Vagina (tissue), 2 donors: ENCODE measurements around the gene SARDH. TPM values are rescaled to one million over a fixed set of nuclear protein-coding genes. Genes with fewer than 3 reads are reported as not detected.
A peak's percentile ranks its signal among the peaks of the same experiment; 100 is the strongest.

Source experiments
- DNase-seq, 2 donors: peaks; one replicate each; pipeline ENCODE4 v3.0.0-alpha.2; 2017; ENCODE audit errors: extremely low spot score in 2 of 2
- H3K27ac ChIP-seq: fragments of 200-600 bp; sonication (generic); one replicate; pipeline ENCODE4 v1.5.1; 2019
- H3K27me3 ChIP-seq: fragments of 200-600 bp; sonication (generic); one replicate; pipeline ENCODE4 v1.5.1; 2019
- H3K36me3 ChIP-seq, 2 donors: fragments of 200-600 bp; sonication (generic); one replicate each; pipeline ENCODE4 v1.5.1; 2017 to 2019
- H3K4me1 ChIP-seq: fragments of 200-600 bp; sonication (generic); one replicate; pipeline ENCODE4 v1.5.1; 2019
- H3K4me3 ChIP-seq, 2 donors: fragments of 200-600 bp; sonication (generic); 1 replicate in 1 of 2; 2 replicates in 1 of 2; pipeline ENCODE4 v1.5.1; 2016 to 2019
- H3K9me3 ChIP-seq: fragments of 200-600 bp; sonication (generic); one replicate; pipeline ENCODE4 v1.5.1; 2019
- POLR2A ChIP-seq, 2 donors: fragments of 450-650 bp; IDR thresholded peaks; one replicate each; pipeline ENCODE4 v1.6.1; 2017; ENCODE audit warnings: antibody characterized with exemption in 2 of 2, mild to moderate bottlenecking in 2 of 2, moderate library complexity in 2 of 2
- POLR2AphosphoS5 ChIP-seq, 2 donors: sonication (generic); formaldehyde crosslinking; IDR thresholded peaks; one replicate each; pipeline ENCODE4 v1.9.0; 2017; ENCODE audit warnings: antibody characterized with exemption in 2 of 2, mild to moderate bottlenecking in 2 of 2, low read depth in 1 of 2; ENCODE audit not compliant: insufficient read depth in 1 of 2
- intact Hi-C: fragments of 100-400 bp; cut with DNase I; formaldehyde crosslinking; loops from one replicate; pipeline ENCODE4 v1.15.1; 2023
- total RNA-seq: library from RNA; depleted of rRNA; stranded (reverse); fragments of >200 nt; gene quantifications from one replicate; pipeline ENCODE4 v1.2.3, GENCODE V29; 2016
- TF ChIP-seq, protein P1 (sequence below), 3 experiments: fragments of 450-650 bp in 2 of 3; fragments of 200-600 bp in 1 of 3; sonication (generic) in 1 of 3; IDR thresholded peaks; one replicate each; pipeline ENCODE4 v1.5.1; 2017 to 2019; ENCODE audit warnings: antibody characterized with exemption in 3 of 3, mild to moderate bottlenecking in 2 of 3, moderate library complexity in 2 of 3

Gene SARDH
- total RNA-seq, 1 donor from 2014 or later, result 2.0 TPM

DNA sequence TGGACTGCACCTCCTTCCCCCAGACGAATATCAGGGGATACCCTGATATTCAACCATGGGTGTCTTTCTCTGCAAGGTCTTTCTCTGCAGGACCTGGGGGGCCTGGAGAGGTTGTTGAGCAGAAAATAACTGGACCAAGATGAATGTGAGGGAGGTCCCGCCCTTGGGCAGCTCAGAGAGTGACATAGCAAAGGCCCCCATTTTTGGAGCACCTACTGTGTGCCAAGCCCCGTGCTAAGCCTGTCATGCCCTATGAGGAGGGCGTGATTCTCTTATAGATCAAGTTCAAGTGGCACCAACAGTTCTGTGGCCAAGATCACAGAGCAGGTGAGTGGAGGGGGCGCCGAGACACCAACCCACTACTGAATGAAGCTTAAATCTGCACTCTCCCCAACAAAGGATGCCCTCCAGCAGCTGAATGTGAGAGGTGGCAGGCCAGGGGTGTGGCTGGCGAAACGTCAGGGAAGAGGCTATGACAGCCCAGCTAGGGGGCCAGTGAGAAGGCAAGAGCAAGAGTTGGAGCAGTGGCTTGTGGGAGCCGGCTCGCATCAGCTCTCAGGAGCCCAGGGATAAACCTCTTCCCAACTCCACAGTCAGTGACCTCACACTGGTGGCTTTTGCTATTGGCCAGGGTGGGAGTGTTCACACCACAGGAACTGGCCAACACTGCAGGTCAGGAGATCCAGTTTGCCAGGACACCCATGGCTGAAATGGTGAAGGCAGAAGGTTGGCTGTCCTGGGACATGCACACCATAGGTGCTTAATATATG lies 5.3 kb downstream of the SARDH start:
- peak in 1 of 2 donors; percentile 72 for DNase-seq
- intact Hi-C loops, result no loop called here
- no peaks in the 10 kb centered on the region for H3K36me3 ChIP-seq
- no peaks in the 10 kb centered on the region for H3K27me3 ChIP-seq
- peaks cover 5% of the 10 kb centered on the region for H3K4me1 ChIP-seq
- TF ChIP-seq, protein P1, sequence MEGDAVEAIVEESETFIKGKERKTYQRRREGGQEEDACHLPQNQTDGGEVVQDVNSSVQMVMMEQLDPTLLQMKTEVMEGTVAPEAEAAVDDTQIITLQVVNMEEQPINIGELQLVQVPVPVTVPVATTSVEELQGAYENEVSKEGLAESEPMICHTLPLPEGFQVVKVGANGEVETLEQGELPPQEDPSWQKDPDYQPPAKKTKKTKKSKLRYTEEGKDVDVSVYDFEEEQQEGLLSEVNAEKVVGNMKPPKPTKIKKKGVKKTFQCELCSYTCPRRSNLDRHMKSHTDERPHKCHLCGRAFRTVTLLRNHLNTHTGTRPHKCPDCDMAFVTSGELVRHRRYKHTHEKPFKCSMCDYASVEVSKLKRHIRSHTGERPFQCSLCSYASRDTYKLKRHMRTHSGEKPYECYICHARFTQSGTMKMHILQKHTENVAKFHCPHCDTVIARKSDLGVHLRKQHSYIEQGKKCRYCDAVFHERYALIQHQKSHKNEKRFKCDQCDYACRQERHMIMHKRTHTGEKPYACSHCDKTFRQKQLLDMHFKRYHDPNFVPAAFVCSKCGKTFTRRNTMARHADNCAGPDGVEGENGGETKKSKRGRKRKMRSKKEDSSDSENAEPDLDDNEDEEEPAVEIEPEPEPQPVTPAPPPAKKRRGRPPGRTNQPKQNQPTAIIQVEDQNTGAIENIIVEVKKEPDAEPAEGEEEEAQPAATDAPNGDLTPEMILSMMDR (IDR thresholded peaks at IDR 0.05), result no peak
- TF ChIP-seq POLR2AphosphoS5 (IDR thresholded peaks at IDR 0.05; ENCODE audit: insufficient read depth in 1 of 2, low read depth in 1 of 2), result no peak
- no peak overlapping the region for H3K4me3 ChIP-seq
- no peak overlapping the region for H3K27ac ChIP-seq
- no peaks in the 10 kb centered on the region for H3K9me3 ChIP-seq

- Histone ChIP-seq H3K27me3 (no peaks in the 10 kb centered on the region), H3K27ac (no peak overlapping the region), H3K36me3 (no peaks in the 10 kb centered on the region), H3K9me3 (no peaks in the 10 kb centered on the region), H3K4me1 (no peaks in the 10 kb centered on the region), H3K4me3 (no peak overlapping the region)
- no peak for TF ChIP-seq POLR2A (IDR thresholded peaks at IDR 0.05)
- TF ChIP-seq POLR2AphosphoS5 (IDR thresholded peaks at IDR 0.05; ENCODE audit: insufficient read depth in 1 of 2, low read depth in 1 of 2), result no peak
- TF ChIP-seq, protein P1 (IDR thresholded peaks at IDR 0.05), result no peak
- peak in 1 of 2 donors; percentile 44 for DNase-seq
- intact Hi-C loops, result no loop called here
These were observed 6.1 kb downstream of the SARDH start for GRCh38 chr9:133731876-133732638.

DNA sequence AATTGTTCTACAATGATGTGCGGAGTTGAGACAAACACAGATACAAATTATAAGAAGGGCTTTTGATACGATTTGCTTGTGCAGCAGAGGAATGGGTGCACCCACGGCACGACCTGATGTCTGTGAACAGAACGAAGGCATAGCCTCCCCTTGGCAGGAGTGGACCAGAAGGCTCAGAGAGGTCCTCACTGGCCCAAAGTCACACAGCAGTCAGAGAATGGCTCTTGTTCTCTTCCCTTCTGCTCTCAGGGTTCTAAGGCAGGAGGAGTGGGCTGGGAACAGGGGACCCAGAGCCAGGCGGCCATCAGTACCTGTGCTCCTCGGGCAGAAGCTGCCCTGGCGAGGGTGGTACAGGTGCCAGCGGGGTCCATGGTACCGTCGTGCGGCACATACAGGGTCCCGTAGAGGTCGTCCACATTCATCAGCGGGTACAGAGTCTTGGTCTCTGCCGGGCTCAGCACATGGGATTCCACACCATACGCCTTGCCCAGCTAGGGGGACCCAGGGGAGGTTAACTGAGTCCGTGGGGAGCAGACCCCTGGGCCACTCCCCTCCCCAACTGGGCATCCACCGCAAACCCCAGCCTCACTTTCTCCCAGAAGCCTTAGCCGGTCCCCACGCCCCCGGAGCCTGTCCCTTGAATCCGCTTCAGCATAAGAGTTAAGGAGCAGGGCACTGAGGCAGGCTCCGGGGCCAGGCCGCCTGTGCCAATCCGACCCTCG lies 7.0 kb downstream of the SARDH start:
- peak in 1 of 2 donors; percentile 72 for DNase-seq
- intact Hi-C loops, result no loop called here

DNA sequence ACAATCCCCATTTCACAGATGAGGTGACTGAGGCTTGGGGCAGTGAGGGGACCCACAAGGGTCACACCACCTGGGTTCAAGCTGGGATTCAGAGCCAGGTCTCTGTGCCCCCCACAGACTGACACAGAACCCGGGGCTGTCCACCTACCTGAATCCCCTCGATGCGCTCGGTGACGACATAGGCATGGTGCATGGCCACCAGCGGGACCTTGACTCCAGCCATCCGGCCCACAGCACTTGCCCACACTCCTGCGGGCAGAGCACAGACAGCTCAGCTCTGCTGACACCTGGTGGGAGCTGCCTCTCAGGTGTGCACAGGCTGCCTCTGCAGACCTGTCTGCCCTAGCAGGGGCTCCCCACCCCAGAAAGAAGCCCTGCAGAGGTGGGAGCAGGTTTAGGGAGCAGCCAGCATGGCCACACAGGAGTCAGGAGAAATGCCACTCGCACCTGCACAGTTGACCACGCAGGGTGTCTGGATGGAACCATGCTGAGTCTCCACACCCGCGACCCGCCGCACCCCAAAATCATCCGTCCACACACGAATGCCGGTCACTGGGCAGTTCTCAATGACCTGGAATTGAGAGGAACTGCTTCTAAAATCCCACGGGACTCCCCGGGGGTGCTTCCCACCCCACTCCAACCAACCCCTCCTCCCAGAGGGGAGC lies 8.4 kb downstream of the SARDH start:
- peak in 1 of 2 donors; percentile 87 for DNase-seq
- intact Hi-C loops, result no loop called here

More for the DNA sequence above, 7.0 kb downstream of the SARDH start:
- Histone ChIP-seq H3K27ac (no peak overlapping the region), H3K4me1 (no peaks in the 10 kb centered on the region), H3K36me3 (no peaks in the 10 kb centered on the region), H3K9me3 (no peaks in the 10 kb centered on the region), H3K4me3 (no peak overlapping the region), H3K27me3 (no peaks in the 10 kb centered on the region)
- TF ChIP-seq, protein P1 (IDR thresholded peaks at IDR 0.05), result no peak

More for the DNA sequence above, 8.4 kb downstream of the SARDH start:
- H3K27me3 ChIP-seq, result no peaks in the 10 kb centered on the region
- TF ChIP-seq POLR2AphosphoS5 (IDR thresholded peaks at IDR 0.05; ENCODE audit: insufficient read depth in 1 of 2, low read depth in 1 of 2), result no peak
- no peak for TF ChIP-seq POLR2A (IDR thresholded peaks at IDR 0.05)
- TF ChIP-seq, protein P1 (IDR thresholded peaks at IDR 0.05), result no peak
- no peaks in the 10 kb centered on the region for H3K4me1 ChIP-seq
- H3K9me3 ChIP-seq, result no peaks in the 10 kb centered on the region
- H3K27ac ChIP-seq, result no peak overlapping the region
- no peak overlapping the region for H3K4me3 ChIP-seq
- H3K36me3 ChIP-seq, result no peaks in the 10 kb centered on the region
